Mesothelial cell of epicardium (in vitro differentiated cells): ENCODE results near the gene ATPAF2. TPM values are rescaled to one million over a fixed set of nuclear protein-coding genes. Genes with fewer than 3 reads are reported as not detected.
"Not testable (repeated sequence)": the region's sequence is repeated elsewhere in the genome, so short reads cannot be mapped to it uniquely, and the experiment has no call there.

ENCODE experiments used
- DNase-seq, 2 experiments: peaks; one replicate each; pipeline ENCODE4 v3.0.0; 2021; ENCODE audit warnings: low spot score in 2 of 2; ENCODE audit not compliant: unreplicated experiment in 2 of 2
- H3K27ac Mint-ChIP-seq: 2 replicates; pipeline ENCODE4 v1.8.0; 2021; ENCODE audit warnings: mixed read lengths
- H3K27me3 Mint-ChIP-seq: 2 replicates; pipeline ENCODE4 v1.8.0; 2021; ENCODE audit warnings: low read depth, mixed read lengths
- H3K36me3 Mint-ChIP-seq: 2 replicates; pipeline ENCODE4 v1.8.0; 2021; ENCODE audit warnings: mixed read lengths
- H3K4me1 Mint-ChIP-seq: 2 replicates; pipeline ENCODE4 v1.8.0; 2021; ENCODE audit warnings: mixed read lengths
- H3K4me3 Mint-ChIP-seq: 2 replicates; pipeline ENCODE4 v1.8.0; 2021; ENCODE audit warnings: mild to moderate bottlenecking, moderate library complexity, mixed read lengths
- H3K9me3 Mint-ChIP-seq: 2 replicates; pipeline ENCODE4 v1.8.0; 2021; ENCODE audit warnings: mixed read lengths
- total RNA-seq: library from RNA; stranded (reverse); gene quantifications from 3 replicates; pipeline ENCODE4 v1.2.1, GENCODE V29; 2021
- TF ChIP-seq, protein P1 (sequence below): fragments of 200-600 bp; sonication (generic); IDR thresholded peaks from one replicate; pipeline ENCODE4 v1.5.0; 2021; ENCODE audit warnings: antibody characterized with exemption; ENCODE audit not compliant: unreplicated experiment

ATPAF2 gene
- total RNA-seq, 1 donor from 2014 or later: 29.9 TPM

DNA sequence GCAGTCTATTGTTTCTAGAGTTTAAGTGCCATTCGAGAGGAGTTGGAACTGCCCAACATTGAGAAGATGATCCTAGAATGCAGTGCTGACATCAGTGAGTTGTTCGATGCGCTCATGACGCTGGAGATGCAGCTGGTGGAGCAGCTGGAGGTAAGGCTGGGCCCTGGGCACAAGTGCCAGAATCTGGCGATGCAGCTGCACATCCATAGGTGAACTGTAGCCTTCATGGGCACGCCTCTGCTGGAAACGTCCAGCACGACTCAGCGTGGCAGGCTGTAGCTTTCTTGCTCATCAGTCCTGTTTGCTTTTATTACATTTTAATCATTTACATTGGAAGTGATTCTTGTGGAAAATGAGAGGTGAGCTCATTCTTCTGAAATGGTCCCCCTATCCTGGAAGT, 34.6 kb downstream of the ATPAF2 start:
- H3K27ac Mint-ChIP-seq: no peak overlapping the region
- H3K4me3 Mint-ChIP-seq: no peak overlapping the region
- no peaks in the 10 kb centered on the region for H3K4me1 Mint-ChIP-seq
- TF ChIP-seq, protein P1, sequence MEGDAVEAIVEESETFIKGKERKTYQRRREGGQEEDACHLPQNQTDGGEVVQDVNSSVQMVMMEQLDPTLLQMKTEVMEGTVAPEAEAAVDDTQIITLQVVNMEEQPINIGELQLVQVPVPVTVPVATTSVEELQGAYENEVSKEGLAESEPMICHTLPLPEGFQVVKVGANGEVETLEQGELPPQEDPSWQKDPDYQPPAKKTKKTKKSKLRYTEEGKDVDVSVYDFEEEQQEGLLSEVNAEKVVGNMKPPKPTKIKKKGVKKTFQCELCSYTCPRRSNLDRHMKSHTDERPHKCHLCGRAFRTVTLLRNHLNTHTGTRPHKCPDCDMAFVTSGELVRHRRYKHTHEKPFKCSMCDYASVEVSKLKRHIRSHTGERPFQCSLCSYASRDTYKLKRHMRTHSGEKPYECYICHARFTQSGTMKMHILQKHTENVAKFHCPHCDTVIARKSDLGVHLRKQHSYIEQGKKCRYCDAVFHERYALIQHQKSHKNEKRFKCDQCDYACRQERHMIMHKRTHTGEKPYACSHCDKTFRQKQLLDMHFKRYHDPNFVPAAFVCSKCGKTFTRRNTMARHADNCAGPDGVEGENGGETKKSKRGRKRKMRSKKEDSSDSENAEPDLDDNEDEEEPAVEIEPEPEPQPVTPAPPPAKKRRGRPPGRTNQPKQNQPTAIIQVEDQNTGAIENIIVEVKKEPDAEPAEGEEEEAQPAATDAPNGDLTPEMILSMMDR: no peak
- H3K27me3 Mint-ChIP-seq: no peaks in the 10 kb centered on the region
- no peak for DNase-seq
- no peaks in the 10 kb centered on the region for H3K9me3 Mint-ChIP-seq
- peaks cover 6% of the 10 kb centered on the region for H3K36me3 Mint-ChIP-seq

DNA sequence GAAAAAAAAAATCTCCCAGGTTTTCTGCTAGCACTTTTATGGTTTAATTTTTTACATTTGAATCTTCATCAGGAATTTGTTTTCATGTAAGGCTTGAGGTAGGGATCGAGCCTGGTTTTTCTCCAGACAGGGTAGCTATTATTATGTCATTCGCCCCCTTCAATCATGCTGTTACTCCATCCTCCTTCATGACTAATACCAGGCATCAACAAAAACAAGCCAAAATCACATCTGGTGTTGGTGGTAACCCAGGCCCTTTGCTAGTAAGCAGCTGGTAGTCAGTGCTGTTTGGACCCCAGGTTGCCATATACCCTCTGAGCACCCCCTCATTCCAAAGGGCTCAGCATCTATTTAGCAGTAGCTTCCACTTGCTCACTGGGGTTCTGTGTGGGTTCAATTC, 36.8 kb downstream of the ATPAF2 start:
- H3K36me3 Mint-ChIP-seq: no peaks in the 10 kb centered on the region
- TF ChIP-seq, protein P1: no peak
- no peaks in the 10 kb centered on the region for H3K9me3 Mint-ChIP-seq
- no peak overlapping the region for H3K4me3 Mint-ChIP-seq
- H3K4me1 Mint-ChIP-seq: no peaks in the 10 kb centered on the region
- no peak for DNase-seq
- no peak overlapping the region for H3K27ac Mint-ChIP-seq
- H3K27me3 Mint-ChIP-seq: no peaks in the 10 kb centered on the region

DNA sequence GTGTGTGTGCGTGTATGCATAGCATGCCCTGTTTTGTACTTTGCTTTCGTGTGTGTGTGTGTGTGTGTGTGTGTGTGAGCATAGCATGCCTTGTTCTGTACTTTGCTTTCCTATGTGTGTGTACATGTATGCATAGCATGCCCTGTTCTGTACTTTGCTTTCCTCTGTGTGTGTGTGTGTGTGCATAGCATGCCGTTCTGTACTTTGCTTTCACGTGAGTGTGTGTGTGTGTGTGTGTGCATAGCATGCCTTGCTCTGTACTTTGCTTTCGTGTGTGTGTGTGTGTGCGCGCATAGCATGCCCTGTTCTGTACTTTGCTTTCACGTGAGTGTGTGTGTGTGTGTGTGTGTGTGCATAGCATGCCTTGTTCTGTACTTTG, 38.9 kb downstream of the ATPAF2 start:
- H3K27me3 Mint-ChIP-seq: no peaks in the 10 kb centered on the region
- DNase-seq: no peak
- TF ChIP-seq, protein P1: no peak
- H3K36me3 Mint-ChIP-seq: no peaks in the 10 kb centered on the region
- H3K4me3 Mint-ChIP-seq: no peak overlapping the region
- peaks cover 2% of the 10 kb centered on the region for H3K4me1 Mint-ChIP-seq
- no peak overlapping the region for H3K27ac Mint-ChIP-seq
- H3K9me3 Mint-ChIP-seq: no peaks in the 10 kb centered on the region

DNA sequence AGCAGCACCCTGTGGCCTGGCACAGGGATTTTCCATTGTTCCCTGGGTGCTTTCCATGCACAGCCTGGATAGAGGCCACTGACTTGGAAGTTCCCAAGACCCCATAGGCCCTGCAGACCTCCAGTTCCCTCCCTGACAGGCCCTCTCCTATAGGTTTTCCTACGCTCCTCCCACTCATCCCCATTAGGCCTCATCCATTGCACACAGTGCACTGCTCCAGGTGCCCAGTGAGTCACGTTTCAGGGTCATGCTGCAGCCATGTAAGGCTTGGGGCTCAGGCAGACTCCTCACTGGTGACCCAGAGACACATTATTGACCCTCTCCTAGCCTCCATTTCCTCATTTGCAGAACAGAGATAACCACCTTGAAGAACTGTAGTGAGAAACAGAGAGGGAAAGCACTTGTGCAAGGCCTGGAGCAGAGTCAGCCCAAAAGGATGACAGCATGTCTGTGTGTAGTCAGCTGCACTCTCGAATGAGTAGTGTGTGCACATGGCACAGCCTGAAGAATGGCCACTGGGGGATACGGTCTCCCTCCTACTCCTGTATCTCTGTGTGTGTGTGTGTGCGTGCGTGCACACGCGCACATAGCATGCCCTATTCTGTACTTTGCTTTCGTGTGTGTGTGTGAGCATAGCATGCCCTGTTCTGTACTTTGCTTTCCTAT, 39.5 kb downstream of the ATPAF2 start:
- H3K9me3 Mint-ChIP-seq: no peaks in the 10 kb centered on the region
- TF ChIP-seq, protein P1: no peak
- no peak for DNase-seq
- no peak overlapping the region for H3K4me3 Mint-ChIP-seq
- H3K27me3 Mint-ChIP-seq: no peaks in the 10 kb centered on the region
- H3K36me3 Mint-ChIP-seq: no peaks in the 10 kb centered on the region
- H3K4me1 Mint-ChIP-seq: peaks cover 8% of the 10 kb centered on the region
- H3K27ac Mint-ChIP-seq: no peak overlapping the region

DNA sequence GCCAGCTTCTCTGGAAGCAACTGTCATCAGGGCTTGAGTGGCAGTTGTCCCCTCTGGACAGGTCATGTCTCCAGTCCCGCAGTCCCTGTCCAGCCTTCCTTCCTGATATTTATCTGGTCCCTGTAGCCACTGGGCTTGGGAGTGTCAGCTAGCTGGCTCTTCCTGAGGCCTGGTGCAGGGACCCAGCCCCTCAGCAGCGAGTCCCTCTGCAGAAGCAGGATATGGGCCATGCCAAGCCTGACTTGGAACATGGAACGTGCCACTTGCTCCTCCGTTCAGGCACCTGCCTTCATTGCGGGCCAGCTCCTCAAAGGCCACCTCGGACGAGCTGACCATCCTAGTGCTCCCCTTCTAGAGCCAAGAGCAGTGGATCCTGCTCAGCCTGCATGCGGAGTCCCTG, 40.0 kb downstream of the ATPAF2 start:
- no peak overlapping the region for H3K27ac Mint-ChIP-seq
- no peaks in the 10 kb centered on the region for H3K9me3 Mint-ChIP-seq
- TF ChIP-seq, protein P1: no peak
- no peaks in the 10 kb centered on the region for H3K27me3 Mint-ChIP-seq
- H3K4me1 Mint-ChIP-seq: peaks cover 10% of the 10 kb centered on the region
- no peak for DNase-seq
- no peaks in the 10 kb centered on the region for H3K36me3 Mint-ChIP-seq
- H3K4me3 Mint-ChIP-seq: no peak overlapping the region

DNA sequence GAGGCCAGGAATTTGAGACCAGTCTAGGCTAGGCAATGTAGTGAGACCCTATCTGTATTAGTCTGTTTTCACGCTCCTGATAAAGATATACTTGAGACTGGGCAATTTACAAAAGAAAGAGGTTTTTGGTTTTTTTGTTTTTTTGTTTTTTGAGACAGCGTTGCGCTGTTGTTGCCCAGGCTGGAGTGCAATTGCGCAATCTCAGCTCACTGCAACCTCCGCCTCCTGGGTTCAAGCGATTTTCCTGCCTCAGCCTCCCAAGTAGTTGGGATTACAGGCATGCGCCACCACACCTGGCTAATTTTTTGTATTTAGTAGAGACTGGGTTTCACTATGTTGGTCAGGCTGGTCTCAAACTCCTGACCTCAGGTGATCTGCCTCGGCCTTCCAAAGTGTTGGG, 43.1 kb downstream of the ATPAF2 start:
- H3K4me1 Mint-ChIP-seq: peaks cover 16% of the 10 kb centered on the region
- not testable (repeated sequence) for DNase-seq, H3K27ac Mint-ChIP-seq, H3K36me3 Mint-ChIP-seq, H3K27me3 Mint-ChIP-seq, H3K4me3 Mint-ChIP-seq, H3K9me3 Mint-ChIP-seq
